ENCODE measurements around the gene LTA. TPM values are rescaled to one million over a fixed set of nuclear protein-coding genes. Genes with fewer than 3 reads are reported as not detected.

The LTA gene
- polyA plus RNA-seq, 1 donor from 2014 or later = not detected

- H3K9ac ChIP-seq (ENCODE audit: low read length) = peak overlapping the region; percentile 61
- H2AFZ ChIP-seq (ENCODE audit: low read depth, low read length) = peak overlapping the region; percentile 54
- H3K4me2 ChIP-seq (ENCODE audit: low read length) = no peak overlapping the region
- TF ChIP-seq POLR2AphosphoS5 (IDR thresholded peaks at IDR 0.05) = no peak
- no peak for TF ChIP-seq EP300 (conservative IDR thresholded peaks at IDR 0.05; ENCODE audit: poor library complexity, severe bottlenecking)
- TF ChIP-seq SMC3 (conservative IDR thresholded peaks at IDR 0.05; ENCODE audit: poor library complexity) = no peak
- no peak for TF ChIP-seq EZH2 (IDR thresholded peaks at IDR 0.05; ENCODE audit: borderline replicate concordance, insufficient read depth, low read length, poor library complexity, severe bottlenecking)
- no peak for TF ChIP-seq RAD21 (conservative IDR thresholded peaks at IDR 0.05)
- TF ChIP-seq TAF1 (IDR thresholded peaks at IDR 0.05; ENCODE audit: low read depth) = no peak
- no peak overlapping the region for H3K27ac ChIP-seq (ENCODE audit: low read length)
- H3K4me3 ChIP-seq (ENCODE audit: low read length) = peak overlapping the region; percentile 67
- H3K9me3 ChIP-seq (ENCODE audit: low read length) = no peaks in the 10 kb centered on the region
- no peaks in the 10 kb centered on the region for H3K9me2 ChIP-seq (ENCODE audit: insufficient read depth, low read length)
- H4K20me1 ChIP-seq (ENCODE audit: insufficient read depth) = no peaks in the 10 kb centered on the region
- peaks cover 14% of the 10 kb centered on the region for H3K27me3 ChIP-seq (ENCODE audit: insufficient read depth, low read depth, low read length)
- H3K79me2 ChIP-seq (replicated peaks; ENCODE audit: insufficient read depth, low read length) = no peaks in the 10 kb centered on the region
- H3K36me3 ChIP-seq (ENCODE audit: insufficient read depth, low read length) = no peaks in the 10 kb centered on the region
- H3F3A ChIP-seq (ENCODE audit: insufficient read depth, low read length, poor library complexity, severe bottlenecking) = no peaks in the 10 kb centered on the region
Measured at GRCh38 chr6:31580438-31580740, 8.3 kb downstream of the LTA start.

DNA sequence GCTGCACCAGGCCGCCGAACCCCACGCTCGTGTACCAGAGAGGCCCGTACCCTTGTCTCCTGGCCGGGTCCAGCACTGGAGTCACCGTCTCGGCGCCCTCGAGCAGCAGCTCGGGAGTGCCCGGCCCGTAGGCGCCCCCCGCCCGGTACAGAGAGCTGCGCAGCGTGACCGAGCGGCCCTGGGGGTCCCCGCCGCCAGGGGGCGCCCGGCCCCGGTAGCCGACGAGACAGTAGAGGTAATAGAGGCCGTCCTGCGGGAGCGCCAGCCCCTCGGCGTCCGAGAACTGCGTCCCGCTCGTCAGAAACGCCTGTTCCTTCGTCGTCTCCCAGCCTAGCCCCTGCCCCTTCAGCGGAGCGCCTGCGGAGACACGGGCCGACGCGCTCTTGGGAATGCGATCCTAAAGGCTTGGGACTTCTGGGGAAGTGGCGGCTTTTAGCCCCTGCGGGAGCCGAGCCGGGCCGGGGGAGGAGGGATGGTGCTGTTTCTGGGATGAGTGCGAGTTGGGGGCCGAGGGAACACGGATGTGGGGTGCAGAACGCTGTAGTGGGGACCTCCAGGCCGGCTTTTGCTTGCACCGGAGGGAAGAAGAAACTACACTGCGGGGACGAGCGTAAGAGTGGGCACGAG lies 8.8 kb downstream of the LTA start:
- peak overlapping the region; percentile 61 for H3K9ac ChIP-seq (ENCODE audit: low read length)
- peak overlapping the region; percentile 54 for H2AFZ ChIP-seq (ENCODE audit: low read depth, low read length)
- peaks cover 14% of the 10 kb centered on the region for H3K27me3 ChIP-seq (ENCODE audit: insufficient read depth, low read depth, low read length)
- H3K9me3 ChIP-seq (ENCODE audit: low read length) = no peaks in the 10 kb centered on the region
- no peaks in the 10 kb centered on the region for H3F3A ChIP-seq (ENCODE audit: insufficient read depth, low read length, poor library complexity, severe bottlenecking)
- no peaks in the 10 kb centered on the region for H3K9me2 ChIP-seq (ENCODE audit: insufficient read depth, low read length)
- H4K20me1 ChIP-seq (ENCODE audit: insufficient read depth) = no peaks in the 10 kb centered on the region
- no peaks in the 10 kb centered on the region for H3K36me3 ChIP-seq (ENCODE audit: insufficient read depth, low read length)
- no peak for TF ChIP-seq MXI1 (conservative IDR thresholded peaks at IDR 0.05; ENCODE audit: poor library complexity, severe bottlenecking)
- peak; percentile 81 for TF ChIP-seq SMC3 (conservative IDR thresholded peaks at IDR 0.05; ENCODE audit: poor library complexity)
- no peak for TF ChIP-seq EP300 (conservative IDR thresholded peaks at IDR 0.05; ENCODE audit: poor library complexity, severe bottlenecking)
- TF ChIP-seq EZH2 (IDR thresholded peaks at IDR 0.05; ENCODE audit: borderline replicate concordance, insufficient read depth, low read length, poor library complexity, severe bottlenecking) = no peak
- no peak for TF ChIP-seq TAF1 (IDR thresholded peaks at IDR 0.05; ENCODE audit: low read depth)
- TF ChIP-seq RAD21 (conservative IDR thresholded peaks at IDR 0.05) = peak; percentile 69
- TF ChIP-seq REST (IDR thresholded peaks at IDR 0.05; ENCODE audit: borderline replicate concordance) = no peak
- peak; percentile 19 for TF ChIP-seq POLR2AphosphoS5 (IDR thresholded peaks at IDR 0.05)
- peak; percentile 93 for TF ChIP-seq CTCF (IDR thresholded peaks at IDR 0.05; ENCODE audit: poor library complexity, severe bottlenecking)
- peak overlapping the region; percentile 9 for H3K27ac ChIP-seq (ENCODE audit: low read length)
- H3K4me3 ChIP-seq (ENCODE audit: low read length) = peak overlapping the region; percentile 67
- H3K79me2 ChIP-seq (replicated peaks; ENCODE audit: insufficient read depth, low read length) = no peaks in the 10 kb centered on the region
- H3K4me2 ChIP-seq (ENCODE audit: low read length) = no peak overlapping the region

Measured in neural cell (in vitro differentiated cells).